ENCODE measurements around the gene IL7R. TPM values are rescaled to one million over a fixed set of nuclear protein-coding genes. Genes with fewer than 3 reads are reported as not detected.

Gene IL7R
- total RNA-seq, 1 donor from 2014 or later = 5.6 TPM

- TF ChIP-seq CTCF (IDR thresholded peaks at IDR 0.05; ENCODE audit: insufficient read depth, low read depth, low read length) = no peak
- TF ChIP-seq EZH2 (IDR thresholded peaks at IDR 0.05; ENCODE audit: insufficient read depth, low read length) = no peak
- Histone ChIP-seq H3K9ac (ENCODE audit: low read length) (no peak overlapping the region), H3K79me2 (ENCODE audit: insufficient read depth, low read length) (no peaks in the 10 kb centered on the region), H3K27me3 (ENCODE audit: insufficient read depth, low read length) (no peaks in the 10 kb centered on the region), H3K4me1 (ENCODE audit: insufficient read depth, low read length) (no peaks in the 10 kb centered on the region), H3K9me3 (ENCODE audit: insufficient read depth, low read depth, low read length) (no peaks in the 10 kb centered on the region), H4K20me1 (ENCODE audit: insufficient read depth, low read length) (no peaks in the 10 kb centered on the region), H3K27ac (ENCODE audit: low read depth, low read length) (no peak overlapping the region), H2AFZ (ENCODE audit: low read depth, low read length) (no peak overlapping the region), H3K36me3 (ENCODE audit: insufficient read depth, low read length) (no peaks in the 10 kb centered on the region), H3K4me3 (ENCODE audit: insufficient read depth, low read depth, low read length) (no peak overlapping the region), H3K4me2 (ENCODE audit: low read length) (no peak overlapping the region)
- Mint-ChIP-seq H3K27me3 (ENCODE audit: low read depth, unreplicated experiment) (peaks cover 2% of the 10 kb centered on the region), H3K4me1 (ENCODE audit: low read depth, unreplicated experiment) (peaks cover 10% of the 10 kb centered on the region), H3K27ac (ENCODE audit: unreplicated experiment) (no peak overlapping the region), H3K4me3 (ENCODE audit: unreplicated experiment) (no peak overlapping the region), H3K9me3 (ENCODE audit: unreplicated experiment) (peaks cover 6% of the 10 kb centered on the region), H3K36me3 (ENCODE audit: low read depth, unreplicated experiment) (no peaks in the 10 kb centered on the region)
- FAIRE-seq = no peak
- DNase-seq (ENCODE audit: low read depth) = no peak
Observed at GRCh38 chr5:35903631-35904203, 47.0 kb downstream of the IL7R start.

GRCh38 chr5:35904443-35905132 is 47.9 kb downstream of the IL7R start:
- Histone ChIP-seq H3K4me1 (ENCODE audit: insufficient read depth, low read length) (no peaks in the 10 kb centered on the region), H3K27ac (ENCODE audit: low read depth, low read length) (no peak overlapping the region), H2AFZ (ENCODE audit: low read depth, low read length) (no peak overlapping the region), H3K36me3 (ENCODE audit: insufficient read depth, low read length) (no peaks in the 10 kb centered on the region), H3K27me3 (ENCODE audit: insufficient read depth, low read length) (no peaks in the 10 kb centered on the region), H4K20me1 (ENCODE audit: insufficient read depth, low read length) (no peaks in the 10 kb centered on the region), H3K9ac (ENCODE audit: low read length) (no peak overlapping the region), H3K4me3 (ENCODE audit: insufficient read depth, low read depth, low read length) (no peak overlapping the region), H3K79me2 (ENCODE audit: insufficient read depth, low read length) (no peaks in the 10 kb centered on the region), H3K9me3 (ENCODE audit: insufficient read depth, low read depth, low read length) (no peaks in the 10 kb centered on the region), H3K4me2 (ENCODE audit: low read length) (no peak overlapping the region)
- no peak overlapping the region for H3K27ac Mint-ChIP-seq (ENCODE audit: unreplicated experiment)
- TF ChIP-seq EZH2 (IDR thresholded peaks at IDR 0.05; ENCODE audit: insufficient read depth, low read length) (no peak), CTCF (IDR thresholded peaks at IDR 0.05; ENCODE audit: insufficient read depth, low read depth, low read length) (no peak)
- H3K4me3 Mint-ChIP-seq (ENCODE audit: unreplicated experiment) = no peak overlapping the region
- peaks cover 8% of the 10 kb centered on the region for H3K4me1 Mint-ChIP-seq (ENCODE audit: low read depth, unreplicated experiment)
- H3K36me3 Mint-ChIP-seq (ENCODE audit: low read depth, unreplicated experiment) = no peaks in the 10 kb centered on the region
- DNase-seq (ENCODE audit: low read depth) = no peak
- FAIRE-seq = no peak
- H3K9me3 Mint-ChIP-seq (ENCODE audit: unreplicated experiment) = peaks cover 6% of the 10 kb centered on the region
- H3K27me3 Mint-ChIP-seq (ENCODE audit: low read depth, unreplicated experiment) = peaks cover 2% of the 10 kb centered on the region

- H3K27me3 ChIP-seq (ENCODE audit: insufficient read depth, low read length) = no peaks in the 10 kb centered on the region
- DNase-seq (ENCODE audit: low read depth) = no peak
- no peak overlapping the region for H2AFZ ChIP-seq (ENCODE audit: low read depth, low read length)
- H3K4me1 ChIP-seq (ENCODE audit: insufficient read depth, low read length) = no peaks in the 10 kb centered on the region
- no peak overlapping the region for H3K4me3 Mint-ChIP-seq (ENCODE audit: unreplicated experiment)
- H3K36me3 ChIP-seq (ENCODE audit: insufficient read depth, low read length) = no peaks in the 10 kb centered on the region
- peaks cover 2% of the 10 kb centered on the region for H3K27me3 Mint-ChIP-seq (ENCODE audit: low read depth, unreplicated experiment)
- H3K9me3 ChIP-seq (ENCODE audit: insufficient read depth, low read depth, low read length) = no peaks in the 10 kb centered on the region
- peaks cover 17% of the 10 kb centered on the region for H3K9me3 Mint-ChIP-seq (ENCODE audit: unreplicated experiment)
- H3K4me1 Mint-ChIP-seq (ENCODE audit: low read depth, unreplicated experiment) = no peaks in the 10 kb centered on the region
- H3K4me2 ChIP-seq (ENCODE audit: low read length) = no peak overlapping the region
- TF ChIP-seq CTCF (IDR thresholded peaks at IDR 0.05; ENCODE audit: insufficient read depth, low read depth, low read length) (no peak), EZH2 (IDR thresholded peaks at IDR 0.05; ENCODE audit: insufficient read depth, low read length) (no peak)
- FAIRE-seq = no peak
- H4K20me1 ChIP-seq (ENCODE audit: insufficient read depth, low read length) = no peaks in the 10 kb centered on the region
- no peak overlapping the region for H3K27ac Mint-ChIP-seq (ENCODE audit: unreplicated experiment)
- no peak overlapping the region for H3K4me3 ChIP-seq (ENCODE audit: insufficient read depth, low read depth, low read length)
- no peaks in the 10 kb centered on the region for H3K36me3 Mint-ChIP-seq (ENCODE audit: low read depth, unreplicated experiment)
- H3K79me2 ChIP-seq (ENCODE audit: insufficient read depth, low read length) = no peaks in the 10 kb centered on the region
- no peak overlapping the region for H3K9ac ChIP-seq (ENCODE audit: low read length)
- H3K27ac ChIP-seq (ENCODE audit: low read depth, low read length) = no peak overlapping the region
Observed at GRCh38 chr5:35908228-35908627, 51.5 kb downstream of the IL7R start.
